ENCODE measurements around the gene MORC4. TPM values are rescaled to one million over a fixed set of nuclear protein-coding genes. Genes with fewer than 3 reads are reported as not detected.
"Not testable (repeated sequence)": the region's sequence is repeated elsewhere in the genome, so short reads cannot be mapped to it uniquely, and the experiment has no call there.

The MORC4 gene
- total RNA-seq = 1 to 10 TPM; 5.3 to 6.6 TPM
- long read RNA-seq, partial matches to known transcripts = 1 of 1 reads
- long read RNA-seq, other reads (novel, unspliced or antisense) = 0 of 1 reads

- peak; percentile 78 for DNase-seq
- peak; percentile 96 to 98 for ATAC-seq
- intact Hi-C loops (cut with DNase I) = no loop called here
Measured at GRCh38 chrX:107000013-107000515, at the start of gene MORC4. MORC4 (minus strand) TSS chrX:107000212; CDS start chrX:106999969, 243 bp downstream.

GRCh38 chrX:107047622-107048021 is 47.6 kb upstream of the MORC4 start:
- ATAC-seq = no peak
- intact Hi-C loops (cut with DNase I) = no loop called here
- no peak for DNase-seq

GRCh38 chrX:107029752-107030151 is 29.7 kb upstream of the MORC4 start:
- ATAC-seq = no peak
- no peak for DNase-seq
- intact Hi-C loops (cut with DNase I) = loop anchor here in 1 of 2 donors (10.0 kb wide), 1 partner anchor 865 kb away; no protein-coding TSS in a partner anchor

GRCh38 chrX:107025545-107025944 is 25.5 kb upstream of the MORC4 start:
- DNase-seq = no peak
- ATAC-seq = no peak
- intact Hi-C loops (cut with DNase I) = loop anchor here in 1 of 2 donors (10.0 kb wide), 1 partner anchor 869 kb away; no protein-coding TSS in a partner anchor

GRCh38 chrX:107014936-107015335 is 14.9 kb upstream of the MORC4 start:
- intact Hi-C loops (cut with DNase I) = no loop called here
- ATAC-seq (peak in 1 of 2 donors; percentile 29), DNase-seq (no peak)

- intact Hi-C loops (cut with DNase I) = no loop called here
- DNase-seq = no peak
- no peak for ATAC-seq
Measured at GRCh38 chrX:107008034-107008433, 8.0 kb upstream of the MORC4 start.

- peak; percentile 77 to 79 for ATAC-seq
Measured at GRCh38 chrX:106999002-106999975, 723 bp downstream of the MORC4 start.

GRCh38 chrX:106997611-106998010 is 2.4 kb downstream of the MORC4 start:
- intact Hi-C loops (cut with DNase I) = no loop called here
- ATAC-seq = no peak
- DNase-seq = no peak

More at GRCh38 chrX:106999002-106999975, 723 bp downstream of the MORC4 start:
- intact Hi-C loops (cut with DNase I) = no loop called here
- peak; percentile 44 for DNase-seq

- intact Hi-C loops (cut with DNase I) = no loop called here
- DNase-seq (no peak), ATAC-seq (no peak)
Measured at GRCh38 chrX:106995678-106996077, 4.3 kb downstream of the MORC4 start.

- DNase-seq = no peak
- ATAC-seq = no peak
- intact Hi-C loops (cut with DNase I) = no loop called here
Measured at GRCh38 chrX:106987488-106987887, 12.5 kb downstream of the MORC4 start.

GRCh38 chrX:106980952-106981626 is 18.9 kb downstream of the MORC4 start:
- intact Hi-C loops (cut with DNase I) = no loop called here
- no peak for DNase-seq
- no peak for ATAC-seq

- intact Hi-C loops (cut with DNase I) = no loop called here
- ATAC-seq = no peak
- no peak for DNase-seq
Measured at GRCh38 chrX:106976416-106976815, 23.6 kb downstream of the MORC4 start.

- intact Hi-C loops (cut with DNase I) = no loop called here
- no peak for ATAC-seq
Measured at GRCh38 chrX:106973433-106974149, 26.4 kb downstream of the MORC4 start.

GRCh38 chrX:106972896-106973295 is 27.1 kb downstream of the MORC4 start:
- intact Hi-C loops (cut with DNase I) = no loop called here
- DNase-seq (no peak), ATAC-seq (no peak)

More at GRCh38 chrX:106973433-106974149, 26.4 kb downstream of the MORC4 start:
- DNase-seq = no peak

- DNase-seq; ATAC-seq; intact Hi-C loops (cut with DNase I): not testable (repeated sequence)
Measured at GRCh38 chrX:106966547-106966946, 33.5 kb downstream of the MORC4 start.

- ATAC-seq (no peak), DNase-seq (no peak)
- intact Hi-C loops (cut with DNase I) = no loop called here
Measured at GRCh38 chrX:106964290-106964689, 35.7 kb downstream of the MORC4 start.

- intact Hi-C loops (cut with DNase I) = no loop called here
- no peak for DNase-seq
- ATAC-seq = no peak
Measured at GRCh38 chrX:106963111-106963510, 36.9 kb downstream of the MORC4 start.

GRCh38 chrX:106959901-106960300 is 40.1 kb downstream of the MORC4 start:
- no peak for DNase-seq
- intact Hi-C loops (cut with DNase I) = loop anchor here in 1 of 2 donors (10.0 kb wide), 1 partner anchor 65 kb away; no protein-coding TSS in a partner anchor
- ATAC-seq = peak in 1 of 2 donors; percentile 38

GRCh38 chrX:106957856-106958255 is 42.2 kb downstream of the MORC4 start:
- DNase-seq (no peak), ATAC-seq (no peak)
- intact Hi-C loops (cut with DNase I) = loop anchor here in 1 of 2 donors (10.0 kb wide), 1 partner anchor 63 kb away; no protein-coding TSS in a partner anchor
